Fibroblast of peridontal ligament (primary cell): ENCODE results near the gene THAP10.

Experiments used
- DNase-seq: peaks from one replicate; pipeline ENCODE4 v3.0.0-alpha.2; 2010; ENCODE audit errors: extremely low read depth

THAP10 gene

DNA sequence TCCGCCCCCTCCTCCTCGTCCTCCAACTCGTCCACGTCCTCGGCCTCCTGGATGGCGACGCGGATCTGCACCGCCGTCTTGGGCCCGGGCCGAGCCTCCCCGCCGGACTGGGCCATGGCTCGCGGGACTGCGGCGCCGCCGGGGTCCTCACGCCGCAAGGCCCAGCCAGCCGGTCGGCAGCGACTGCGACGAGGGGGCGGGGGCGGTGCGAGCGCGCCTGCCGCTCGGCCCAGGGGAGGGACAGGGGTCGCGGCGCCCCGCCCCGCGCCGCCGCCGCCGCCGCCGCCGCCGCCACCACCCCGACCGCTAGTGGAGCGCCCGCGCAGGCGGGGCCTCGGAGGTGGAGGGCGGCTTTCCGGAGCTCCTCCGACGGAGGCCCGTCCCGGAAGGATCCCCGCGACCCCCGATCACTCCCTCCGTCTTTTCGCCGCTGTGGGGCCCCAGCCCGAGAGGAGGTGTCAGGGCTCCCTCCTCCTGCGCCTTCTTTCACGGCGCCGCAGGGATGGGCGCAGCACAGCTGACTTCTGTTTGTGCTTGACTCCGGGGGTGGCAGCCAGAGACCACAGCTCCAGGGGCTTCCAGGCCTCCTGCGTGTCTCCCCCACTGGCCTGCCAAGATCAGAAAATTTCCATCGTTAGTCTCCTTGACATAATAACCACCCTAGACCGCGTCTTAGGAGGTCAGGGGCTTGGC lies 38.1 kb downstream of the THAP10 start, which contains the start of gene LARP6:
Gene LARP6, minus strand, starts transcription at position 185 of the 693 bp plus-strand sequence. Its CDS starts 69 bp downstream, at position 116.
- peak; percentile 27 for DNase-seq

GRCh38 chr15:70853318-70853972 lies 38.8 kb downstream of the THAP10 start:
- DNase-seq, result peak; percentile 64

GRCh38 chr15:70852501-70853317 lies 39.5 kb downstream of the THAP10 start:
- DNase-seq, result peak; percentile 60

GRCh38 chr15:70851889-70852288 lies 40.3 kb downstream of the THAP10 start:
- no peak for DNase-seq

DNA sequence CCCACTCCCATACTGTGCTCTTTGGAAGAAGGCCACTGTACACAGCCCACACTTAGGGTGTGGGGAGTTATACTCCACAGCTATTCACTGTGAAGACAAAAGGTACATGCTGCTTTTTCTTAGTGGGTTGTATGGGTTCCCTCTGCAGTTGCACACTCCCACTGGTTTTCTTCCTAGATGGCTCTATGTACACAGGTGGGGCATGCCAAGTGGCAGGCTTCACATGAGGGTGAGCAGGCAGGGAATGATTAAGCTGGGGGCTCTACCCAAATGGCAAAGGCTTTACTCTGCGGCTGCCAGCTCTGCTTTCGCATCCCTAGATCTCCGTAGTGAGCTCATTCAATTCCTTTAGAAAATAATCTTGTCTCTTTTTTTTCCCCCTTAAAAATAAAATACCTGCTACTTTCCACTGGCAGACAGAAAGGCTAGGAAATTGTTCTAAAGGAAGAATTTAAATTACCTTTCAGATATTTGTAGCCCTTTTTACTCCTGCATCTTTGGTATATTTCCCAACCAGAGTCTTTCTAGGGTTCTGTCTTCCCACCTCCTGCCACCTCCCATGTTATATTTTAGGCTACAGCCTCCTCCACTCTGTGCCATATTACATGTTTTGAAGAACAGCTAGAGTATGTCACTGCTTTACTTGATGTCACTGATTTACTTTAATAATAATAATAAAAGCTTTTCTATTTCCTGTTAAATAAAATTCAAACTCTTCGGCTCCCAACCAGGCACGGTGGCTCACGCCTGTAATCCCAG lies 46.5 kb downstream of the THAP10 start:
- no peak for DNase-seq

DNA sequence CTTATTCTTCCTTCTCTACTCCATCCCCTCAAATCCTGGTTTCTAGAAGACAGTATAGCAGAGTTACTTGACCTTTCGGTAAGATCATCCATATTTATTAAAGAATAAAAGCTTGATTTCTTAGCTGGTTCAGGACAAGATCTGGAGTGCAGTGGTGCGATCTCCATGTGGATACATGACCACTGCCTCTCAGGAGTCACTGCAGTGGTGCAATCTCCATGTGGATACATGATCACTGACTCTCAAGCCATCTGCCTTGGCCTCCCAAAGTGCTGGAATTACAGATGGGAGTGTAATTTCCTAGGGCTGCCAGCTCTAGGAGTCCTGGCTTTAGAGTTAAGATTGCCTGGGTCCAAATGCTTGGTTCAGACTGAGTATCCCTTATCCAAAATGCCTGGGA lies 54.8 kb downstream of the THAP10 start:
- DNase-seq, result no peak

- DNase-seq, result no peak
These were observed 56.4 kb downstream of the THAP10 start for GRCh38 chr15:70835841-70836240.

DNA sequence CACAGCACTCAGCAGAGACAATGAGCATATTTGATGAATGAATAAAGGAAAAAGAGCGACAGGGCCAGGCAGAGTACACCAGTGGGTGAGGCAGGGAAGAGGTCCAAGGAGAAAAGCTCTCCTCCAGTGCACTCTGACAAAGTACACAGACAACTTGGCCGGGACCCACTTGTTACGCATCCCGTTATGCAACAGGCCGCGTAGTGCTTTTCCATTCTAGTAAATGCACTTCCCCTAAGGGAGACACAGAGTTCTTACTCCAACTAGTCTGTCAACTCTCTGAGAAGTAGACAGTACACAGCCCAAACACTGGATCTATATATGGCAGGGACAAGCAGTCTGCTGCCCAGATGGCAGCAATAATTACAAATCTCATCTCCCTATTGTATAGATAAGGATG lies 56.8 kb downstream of the THAP10 start:
- DNase-seq, result no peak

DNA sequence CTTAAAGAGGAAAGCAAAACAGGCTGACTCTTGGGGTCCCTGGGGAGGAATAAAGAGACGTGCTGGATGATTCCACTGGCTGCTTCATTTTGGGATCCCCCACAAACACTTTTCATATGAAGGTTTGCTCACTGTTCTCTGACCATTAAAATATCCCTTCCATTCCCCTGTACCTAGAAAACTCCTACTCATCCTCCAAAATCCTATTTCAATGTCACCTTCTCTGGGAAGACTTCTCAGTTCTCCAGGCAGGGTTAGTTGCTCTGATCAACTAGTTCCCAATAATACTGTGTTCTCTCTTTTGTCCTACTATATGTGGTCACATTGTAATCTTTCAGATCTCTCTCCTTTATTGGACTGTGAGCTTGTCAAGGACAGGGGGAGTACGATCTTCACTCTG lies 57.2 kb downstream of the THAP10 start:
- DNase-seq, result no peak

- DNase-seq, result peak; percentile 92
These were observed 58.1 kb downstream of the THAP10 start for GRCh38 chr15:70833861-70834765.

DNA sequence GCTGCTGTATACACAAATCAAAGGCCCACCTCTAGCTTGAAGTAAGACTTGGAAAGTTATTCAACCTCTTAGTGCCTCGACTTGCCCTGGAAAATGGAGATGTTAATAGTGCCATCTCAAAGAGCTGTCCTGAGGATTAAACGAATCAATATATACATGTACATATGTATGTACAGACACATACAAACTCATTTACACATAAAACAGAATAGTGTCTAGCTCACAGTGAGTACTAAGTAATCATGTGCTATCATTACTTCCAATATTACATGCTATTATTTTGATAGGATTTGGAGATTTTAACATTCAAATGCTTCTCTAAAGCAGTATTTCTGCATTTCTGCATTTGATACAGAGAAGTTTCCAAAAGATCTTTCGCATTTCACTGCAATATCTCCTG lies 58.8 kb downstream of the THAP10 start:
- no peak for DNase-seq

GRCh38 chr15:70832176-70832575 lies 60.1 kb downstream of the THAP10 start:
- DNase-seq, result no peak
